GM12878 (cell line): ENCODE results near the gene RETSAT. TPM values are rescaled to one million over a fixed set of nuclear protein-coding genes. Genes with fewer than 3 reads are reported as not detected.

Experiments
- ATAC-seq: fragments of 200-7000 bp; cut with Tn5 transposase; 3 replicates; pipeline ENCODE4 v1.9.1; 2020; ENCODE audit warnings: mild to moderate bottlenecking, moderate library complexity
- BruUV-seq: library from RNA; stranded (reverse); fragments of 400-500 nt; replicated peaks from 2 replicates; lab custom pipeline; 2021; lab: Mats Ljungman, UMichigan
- CTCF ChIA-PET: fragments of 300-600 bp; sonication (Branson Sonifier 250); formaldehyde crosslinking; extraction: SDS; loops from one replicate; lab custom pipeline; 2021; ENCODE audit warnings: inconsistent platforms; lab: Yijun Ruan, JAX
- POLR2A ChIA-PET: fragments of 350-600 bp; formaldehyde crosslinking; extraction: SDS; loops from one replicate; lab custom pipeline; 2021; ENCODE audit warnings: inconsistent platforms; lab: Charles Lee
- RAD21 ChIA-PET: fragments of 300-600 bp; sonication (Branson Sonifier 250); formaldehyde crosslinking; loops from one replicate; lab custom pipeline; 2023; ENCODE audit warnings: antibody characterized with exemption; ENCODE audit not compliant: unreplicated experiment; lab: Charles Lee
- SMC1A ChIA-PET: fragments of 300-600 bp; sonication (Branson Sonifier 250); formaldehyde crosslinking; loops from one replicate; lab custom pipeline; 2023; ENCODE audit not compliant: unreplicated experiment, uncharacterized antibody; lab: Charles Lee
- DNase-seq: peaks from one replicate; pipeline ENCODE4 v3.0.0-alpha.2; 2011; ENCODE audit warnings: low read depth, low spot score
- FAIRE-seq: peaks from 3 replicates; lab custom pipeline; 2011; peaks lifted over from hg19 to GRCh38; lab: Jason Lieb, UNC
- H2AFZ ChIP-seq: 2 replicates; pipeline ENCODE4 v1.6.0; 2011; ENCODE audit warnings: low read depth, low read length, control low read depth; ENCODE audit not compliant: control insufficient read depth
- H3K27ac ChIP-seq: 2 replicates; pipeline ENCODE4 v1.5.1; 2011; ENCODE audit warnings: control low read depth; ENCODE audit not compliant: control insufficient read depth, insufficient read depth
- H3K27me3 ChIP-seq, 2 experiments: replicated peaks in 1 of 2; 2 replicates each; pipeline versions ENCODE4 v1.6.0 to v1.6.1; 2011; ENCODE audit warnings: low read length in 1 of 2; ENCODE audit not compliant: control insufficient read depth in 2 of 2, insufficient read depth in 2 of 2
- H3K36me3 ChIP-seq, 2 experiments: 2 replicates each; pipeline ENCODE4 v1.5.1; 2011; ENCODE audit warnings: low read length in 1 of 2; ENCODE audit not compliant: control insufficient read depth in 2 of 2, insufficient read depth in 2 of 2
- H3K4me1 ChIP-seq: 2 replicates; pipeline ENCODE4 v1.6.1; 2011; ENCODE audit warnings: mild to moderate bottlenecking, low read length, moderate library complexity, mixed read lengths; ENCODE audit not compliant: control insufficient read depth, insufficient read depth
- H3K4me2 ChIP-seq: 2 replicates; pipeline ENCODE4 v1.6.0; 2011; ENCODE audit warnings: control low read depth; ENCODE audit not compliant: control insufficient read depth, insufficient read depth
- H3K4me3 ChIP-seq: fragments of 200-600 bp; sonication (generic); 2 replicates; pipeline ENCODE4 v1.5.1; 2016
- H3K79me2 ChIP-seq: 2 replicates; pipeline ENCODE4 v1.6.0; 2011; ENCODE audit warnings: low read length; ENCODE audit not compliant: control insufficient read depth, insufficient read depth
- H3K9ac ChIP-seq: 2 replicates; pipeline ENCODE4 v1.8.0; 2011; ENCODE audit warnings: low read length, control low read depth, mixed read lengths; ENCODE audit not compliant: control insufficient read depth, insufficient read depth
- H3K9me3 ChIP-seq: replicated peaks from 3 replicates; pipeline ENCODE4 v1.5.1; 2011; ENCODE audit warnings: mild to moderate bottlenecking, low read length; ENCODE audit not compliant: control insufficient read depth, insufficient read depth
- H4K20me1 ChIP-seq: 2 replicates; pipeline ENCODE4 v1.6.0; 2011; ENCODE audit not compliant: control insufficient read depth, insufficient read depth
- BCL11A ChIP-seq: IDR thresholded peaks from 2 replicates; pipeline ENCODE4 v1.6.1; 2011; ENCODE audit warnings: low read depth, low read length
- CBFB ChIP-seq: IDR thresholded peaks from 2 replicates; pipeline ENCODE4 v1.6.1; 2016; ENCODE audit warnings: antibody characterized with exemption, low read depth
- CBX3 ChIP-seq: fragments of 200-600 bp; sonication (generic); IDR thresholded peaks from 2 replicates; pipeline ENCODE4 v1.6.1; 2016; ENCODE audit warnings: low read depth, borderline replicate concordance
- CHD4 ChIP-seq: fragments of 200-600 bp; sonication (generic); IDR thresholded peaks from 2 replicates; pipeline ENCODE4 v1.6.1; 2016; ENCODE audit warnings: mild to moderate bottlenecking
- E2F4 ChIP-seq: IDR thresholded peaks from 2 replicates; pipeline ENCODE4 v1.6.1; 2012; ENCODE audit warnings: low read depth, low read length, improper control_type of control experiment
- JUNB ChIP-seq: IDR thresholded peaks from 2 replicates; pipeline ENCODE4 v1.6.1; 2016; ENCODE audit warnings: antibody characterized with exemption, mild to moderate bottlenecking
- KLF5 ChIP-seq: fragments of 450-650 bp; IDR thresholded peaks from 2 replicates; pipeline ENCODE4 v1.6.1; 2014; ENCODE audit warnings: mild to moderate bottlenecking; ENCODE audit not compliant: partially characterized antibody
- SKIL ChIP-seq: fragments of 450-650 bp; IDR thresholded peaks from 2 replicates; pipeline ENCODE4 v1.6.1; 2017; ENCODE audit warnings: mild to moderate bottlenecking, low read depth, inconsistent platforms; ENCODE audit not compliant: poor library complexity, severe bottlenecking
- TCF7 ChIP-seq: IDR thresholded peaks from 2 replicates; pipeline ENCODE4 v1.6.1; 2014; ENCODE audit warnings: antibody characterized with exemption, borderline replicate concordance
- ZBTB40 ChIP-seq: fragments of 450-650 bp; IDR thresholded peaks from 2 replicates; pipeline ENCODE4 v1.6.1; 2016; ENCODE audit warnings: mild to moderate bottlenecking, moderate library complexity, borderline replicate concordance
- WGBS: methylation state at CpG from one replicate; pipeline ENCODE4 v1.1.6; 2016; ENCODE audit warnings: low lambda C conversion rate; ENCODE audit not compliant: insufficient replicate concordance, insufficient coverage; ENCODE audit errors: missing lambda C conversion rate; 5-methylcytosine and 5-hydroxymethylcytosine counted together
- in situ Hi-C: fragments of 300-500 bp; cut with MboI; formaldehyde crosslinking; loops from 9 replicates; pipeline ENCODE4 v1.14.3; 2018; ENCODE audit warnings: mixed read lengths
- intact Hi-C: fragments of 100-400 bp; cut with micrococcal nuclease; formaldehyde crosslinking; loops from one replicate; pipeline ENCODE4 v1.14.2; 2022; ENCODE audit not compliant: unreplicated experiment
- polyA plus RNA-seq, 11 experiments: library from polyadenylated mRNA; depleted of rRNA in 4 of 11; unstranded in 6 of 11; stranded (reverse) in 5 of 11; fragments of >200 nt; fragmentation: Nextera tagmentation in 4 of 11; fragmentation: Illumina TruSeq in 1 of 11; extraction: Ambion mirVana in 4 of 11; extraction: Trizol in 1 of 11; gene quantifications; 1 replicate in 1 of 11; 2 replicates in 10 of 11; pipeline versions ENCODE4 v1.2.1 to v1.2.3, GENCODE V29; 2011 to 2016; ENCODE audit warnings: inconsistent platforms in 2 of 11, missing spikeins in 2 of 11, low read depth in 1 of 11
- total RNA-seq, 4 experiments: library from RNA; depleted of rRNA in 3 of 4; stranded (reverse); fragments of >200 nt in 3 of 4; fragmentation: Illumina TruSeq in 1 of 4; extraction: Trizol in 1 of 4; gene quantifications; 2 replicates each; pipeline versions ENCODE4 v1.2.1 to v1.2.3, GENCODE V29; 2013 to 2021
- TF ChIP-seq, protein P1 (sequence below): fragments of 450-650 bp; IDR thresholded peaks from 2 replicates; pipeline ENCODE4 v1.6.1; 2017; ENCODE audit warnings: mild to moderate bottlenecking, moderate library complexity

Gene RETSAT
- total and polyA plus RNA-seq, 10 of the 15 experiments (the other 5 are each of a cell fraction or from before 2014, with no cell fraction given): 3.3 to 28.8 (median 22.0) TPM

DNA sequence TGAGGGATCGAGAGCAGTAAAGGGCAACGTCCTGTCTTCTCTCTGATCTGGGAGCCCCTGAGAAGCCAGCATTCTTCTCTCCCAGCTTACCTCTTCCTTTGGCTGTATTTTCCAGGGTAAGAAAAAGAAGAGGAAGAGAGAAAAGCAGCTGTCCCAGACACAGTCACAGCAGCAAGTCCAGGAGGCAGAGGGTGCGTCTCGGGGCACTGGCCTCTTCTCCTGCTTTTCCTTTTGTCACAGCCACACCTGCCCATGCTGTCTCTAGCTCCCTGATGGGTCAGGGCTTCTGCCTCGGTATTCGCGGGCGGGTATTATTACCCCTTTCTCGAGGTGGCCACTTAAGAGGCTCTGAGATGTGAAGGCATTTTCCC is 46.8 kb downstream of the RETSAT start:
- no peaks in the 10 kb centered on the region for H3K36me3 ChIP-seq
- in situ Hi-C loops (no loop called here), intact Hi-C loops (no loop called here)
- ChIA-PET RAD21 (no interaction called here), CTCF (interaction anchor here (1.2 kb wide), 1 partner anchor 11 kb away, joined by 3 read pairs; no protein-coding TSS in a partner anchor), POLR2A (no interaction called here), SMC1A (no interaction called here)
- H3K4me2 ChIP-seq: no peak overlapping the region
- peaks cover 19% of the 10 kb centered on the region for H3K4me1 ChIP-seq
- H3K4me3 ChIP-seq: no peak overlapping the region
- 54% methylated on average over 9 of the region's 9 CpGs for WGBS
- BruUV-seq: no TSS peak
- no peak for FAIRE-seq
- no peaks in the 10 kb centered on the region; a peak in 1 of 4 replicates for H3K27me3 ChIP-seq
- H3K9ac ChIP-seq: no peak overlapping the region
- H3K79me2 ChIP-seq: no peaks in the 10 kb centered on the region
- no peak overlapping the region for H2AFZ ChIP-seq
- no peaks in the 10 kb centered on the region for H3K9me3 ChIP-seq
- H4K20me1 ChIP-seq: no peaks in the 10 kb centered on the region
- ATAC-seq: no peak
- DNase-seq: no peak
- H3K27ac ChIP-seq: no peak overlapping the region
- TF ChIP-seq BCL11A (no peak), JUNB (no peak), ZBTB40 (no peak), TCF7 (no peak), E2F4 (no peak), KLF5 (no peak), CBX3 (no peak), CBFB (no peak), CHD4 (no peak), SKIL (no peak)
- TF ChIP-seq, protein P1, sequence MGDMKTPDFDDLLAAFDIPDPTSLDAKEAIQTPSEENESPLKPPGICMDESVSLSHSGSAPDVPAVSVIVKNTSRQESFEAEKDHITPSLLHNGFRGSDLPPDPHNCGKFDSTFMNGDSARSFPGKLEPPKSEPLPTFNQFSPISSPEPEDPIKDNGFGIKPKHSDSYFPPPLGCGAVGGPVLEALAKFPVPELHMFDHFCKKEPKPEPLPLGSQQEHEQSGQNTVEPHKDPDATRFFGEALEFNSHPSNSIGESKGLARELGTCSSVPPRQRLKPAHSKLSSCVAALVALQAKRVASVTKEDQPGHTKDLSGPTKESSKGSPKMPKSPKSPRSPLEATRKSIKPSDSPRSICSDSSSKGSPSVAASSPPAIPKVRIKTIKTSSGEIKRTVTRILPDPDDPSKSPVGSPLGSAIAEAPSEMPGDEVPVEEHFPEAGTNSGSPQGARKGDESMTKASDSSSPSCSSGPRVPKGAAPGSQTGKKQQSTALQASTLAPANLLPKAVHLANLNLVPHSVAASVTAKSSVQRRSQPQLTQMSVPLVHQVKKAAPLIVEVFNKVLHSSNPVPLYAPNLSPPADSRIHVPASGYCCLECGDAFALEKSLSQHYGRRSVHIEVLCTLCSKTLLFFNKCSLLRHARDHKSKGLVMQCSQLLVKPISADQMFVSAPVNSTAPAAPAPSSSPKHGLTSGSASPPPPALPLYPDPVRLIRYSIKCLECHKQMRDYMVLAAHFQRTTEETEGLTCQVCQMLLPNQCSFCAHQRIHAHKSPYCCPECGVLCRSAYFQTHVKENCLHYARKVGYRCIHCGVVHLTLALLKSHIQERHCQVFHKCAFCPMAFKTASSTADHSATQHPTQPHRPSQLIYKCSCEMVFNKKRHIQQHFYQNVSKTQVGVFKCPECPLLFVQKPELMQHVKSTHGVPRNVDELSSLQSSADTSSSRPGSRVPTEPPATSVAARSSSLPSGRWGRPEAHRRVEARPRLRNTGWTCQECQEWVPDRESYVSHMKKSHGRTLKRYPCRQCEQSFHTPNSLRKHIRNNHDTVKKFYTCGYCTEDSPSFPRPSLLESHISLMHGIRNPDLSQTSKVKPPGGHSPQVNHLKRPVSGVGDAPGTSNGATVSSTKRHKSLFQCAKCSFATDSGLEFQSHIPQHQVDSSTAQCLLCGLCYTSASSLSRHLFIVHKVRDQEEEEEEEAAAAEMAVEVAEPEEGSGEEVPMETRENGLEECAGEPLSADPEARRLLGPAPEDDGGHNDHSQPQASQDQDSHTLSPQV: no peak
